GM23248 (cell line): ENCODE measurements around the gene MTHFR.

Experiments used
- EZH2 ChIP-seq: fragments of 200-600 bp; sonication (generic); IDR thresholded peaks from 2 replicates; pipeline ENCODE4 v1.6.1; 2018; ENCODE audit warnings: antibody characterized with exemption, mild to moderate bottlenecking; ENCODE audit not compliant: insufficient read depth, poor library complexity, severe bottlenecking
- EZH2phosphoT487 ChIP-seq: fragments of 200-600 bp; sonication (generic); IDR thresholded peaks from 2 replicates; pipeline ENCODE4 v1.6.1; 2018; ENCODE audit warnings: antibody characterized with exemption, moderate library complexity, mild to moderate bottlenecking, low read depth; ENCODE audit not compliant: insufficient read depth

- TF ChIP-seq EZH2phosphoT487 (no peak), EZH2 (no peak)
These were observed 34.2 kb downstream of the MTHFR start for GRCh38 chr1:11771481-11772043.
